Heart left ventricle (tissue), 16 donors: ENCODE results near the gene MAGEA4. TPM values are rescaled to one million over a fixed set of nuclear protein-coding genes. Genes with fewer than 3 reads are reported as not detected.
A peak's percentile ranks its signal among the peaks of the same experiment; 100 is the strongest.

Experiments
- ATAC-seq, 4 donors: fragments of 200-7000 bp; cut with Tn5 transposase; one replicate each; pipeline ENCODE4 v1.9.1; 2020 to 2022; ENCODE audit warnings: moderate library complexity in 4 of 4, mild to moderate bottlenecking in 3 of 4, moderate number of reproducible peaks in 1 of 4
- DNase-seq, 5 donors: peaks; one replicate each; pipeline ENCODE4 v3.0.0-alpha.2; 2020
- H3K27ac ChIP-seq, 12 donors: fragments of 200-600 bp; sonication (generic) in 4 of 12; one replicate each; pipeline versions ENCODE4 v1.5.0 to v1.8.0; 2016 to 2022; ENCODE audit warnings: mild to moderate bottlenecking in 2 of 12
- H3K27me3 ChIP-seq, 9 donors: fragments of 200-600 bp; sonication (generic) in 2 of 9; one replicate each; pipeline versions ENCODE4 v1.5.1 to v1.8.0; 2016 to 2022; ENCODE audit warnings: mild to moderate bottlenecking in 3 of 9
- H3K36me3 ChIP-seq, 9 donors: fragments of 200-600 bp; sonication (generic) in 2 of 9; one replicate each; pipeline versions ENCODE4 v1.5.0 to v1.8.0; 2018 to 2022; ENCODE audit warnings: mild to moderate bottlenecking in 2 of 9
- H3K4me1 ChIP-seq, 12 donors: fragments of 200-600 bp; sonication (generic) in 4 of 12; one replicate each; pipeline versions ENCODE4 v1.5.0 to v1.8.0; 2016 to 2022; ENCODE audit warnings: mild to moderate bottlenecking in 3 of 12
- H3K4me3 ChIP-seq, 12 donors: fragments of 200-600 bp; sonication (generic) in 4 of 12; one replicate each; pipeline versions ENCODE4 v1.5.0 to v1.8.0; 2017 to 2022; ENCODE audit warnings: mild to moderate bottlenecking in 9 of 12, moderate library complexity in 4 of 12
- H3K9me3 ChIP-seq, 12 donors: fragments of 200-600 bp; sonication (generic) in 4 of 12; one replicate each; pipeline versions ENCODE4 v1.5.0 to v1.8.0; 2016 to 2022; ENCODE audit warnings: mild to moderate bottlenecking in 1 of 12
- CTCF ChIP-seq, 12 donors: fragments of 200-600 bp; sonication (generic) in 4 of 12; IDR thresholded peaks; one replicate each; pipeline versions ENCODE4 v1.5.0 to v1.8.0; 2018 to 2022; ENCODE audit warnings: antibody characterized with exemption in 12 of 12, mild to moderate bottlenecking in 5 of 12
- POLR2A ChIP-seq, 2 donors: fragments of 450-650 bp; IDR thresholded peaks; one replicate each; pipeline ENCODE4 v1.6.1; 2017; ENCODE audit warnings: antibody characterized with exemption in 2 of 2, mild to moderate bottlenecking in 2 of 2, moderate library complexity in 2 of 2
- WGBS, 4 donors: extraction: QIAGEN DNeasy Blood & Tissue Kit in 2 of 4; methylation state at CpG; one replicate each; pipeline versions ENCODE4 v1.1.5 to v1.1.7; 2013 to 2018; 5-methylcytosine and 5-hydroxymethylcytosine counted together
- intact Hi-C, 10 donors: fragments of 100-400 bp; cut with DNase I; formaldehyde crosslinking; loops; one replicate each; pipeline versions ENCODE4 v1.11.1 to v1.14.2; 2022
- polyA plus RNA-seq, 2 donors: library from polyadenylated mRNA; stranded (reverse); fragments of 200-250 nt; gene quantifications; one replicate each; pipeline ENCODE4 v1.2.3, GENCODE V29; 2013
- total RNA-seq, 9 donors: library from RNA; depleted of rRNA in 2 of 9; stranded (reverse); fragments of >200 nt in 2 of 9; fragmentation: NEBNext Ultra II Directional in 3 of 9; extraction: Animal tissue kit (Norgen Biotek cat#: 25700) in 3 of 9; gene quantifications; one replicate each; pipeline versions ENCODE4 v1.1.0 to v1.2.4, GENCODE V29; 2016 to 2023
- donor health status: ischemic (EF 13 %, LVEDD 7.1; RV severe dilation, severe dysfunction).
- donor health status: healthy with polysubstance abuse.
- donor health status: DM: no; HTN: yes; CAD: no.
- donor health status: DM: no; HTN: no; CAD: no.
- donor health status: ischemic (EF 25% LVEDD 6.9; RV normal size, moderate dysfunction).
- donor health status: ischemic (EF 25% LVEDD 5.7; RV mildly dilated, moderate dysfunction).
- donor health status: healthy.
- donor health status: DM: yes; HTN: yes; CAD: no.
- donor health status: ischemic (EF 35%, LVEDD 5.7; RV mildly dilated, moderate dysfunction).
- donor health status: nonischemic (EF 11% LVEDD 7.7; RV severe dilation, severe dysfunction).
- donor health status: DM: yes; HTN: yes; CAD: no.
- donor health status: PGD.
- donor health status: ischemic (EF 29% LVEDD 5.4; RV normal size, mild dysfunction).
- donor health status: nonischemic (EF 23%, LVEDD 6.1; RV moderate dilation, normal function).

MAGEA4 gene
- total and polyA plus RNA-seq, 11 donors = not detected

GRCh38 chrX:151966236-151966635, 53.5 kb downstream of the MAGEA4 start:
- H3K36me3 ChIP-seq = peaks cover 0 to 24% (median 7%) of the 10 kb centered on the region in 9 donors
- ATAC-seq (no peak), DNase-seq (no peak)
- no peaks in the 10 kb centered on the region for H3K27me3 ChIP-seq
- no peak for TF ChIP-seq POLR2A (IDR thresholded peaks at IDR 0.05)
- no peak for TF ChIP-seq CTCF (IDR thresholded peaks at IDR 0.05)
- H3K27ac ChIP-seq = no peak overlapping the region
- H3K4me3 ChIP-seq = no peak overlapping the region
- intact Hi-C loops = no loop called here
- no peaks in the 10 kb centered on the region for H3K9me3 ChIP-seq
- peaks cover 0 to 12% (median 0%) of the 10 kb centered on the region in 12 donors for H3K4me1 ChIP-seq
- WGBS, 4 donors = 81 to 93% (median 90%) methylated on average over 6 of the region's 6 CpGs

- no peak for ATAC-seq
- H3K27ac ChIP-seq = peak overlapping the region in 4 of 12 donors; percentile 5 to 51 (median 28)
- TF ChIP-seq POLR2A (IDR thresholded peaks at IDR 0.05) = no peak
- TF ChIP-seq CTCF (IDR thresholded peaks at IDR 0.05) = no peak
- intact Hi-C loops = loop anchor here in 1 of 10 donors (10.0 kb wide), 1 partner anchor 215 kb away; no protein-coding TSS in a partner anchor
- H3K27me3 ChIP-seq = peaks cover 0 to 11% (median 0%) of the 10 kb centered on the region in 9 donors
- no peaks in the 10 kb centered on the region for H3K9me3 ChIP-seq
- peaks cover 0 to 12% (median 0%) of the 10 kb centered on the region in 12 donors for H3K4me1 ChIP-seq
- no peak for DNase-seq
- 62 to 84% (median 72%) methylated on average over 5 to 7 of the region's 7 CpGs for WGBS, 4 donors
- H3K4me3 ChIP-seq = no peak overlapping the region
- H3K36me3 ChIP-seq = peaks cover 0 to 24% (median 7%) of the 10 kb centered on the region in 9 donors
Observed at GRCh38 chrX:151970027-151970426, 57.3 kb downstream of the MAGEA4 start.

- peak in 3 of 4 donors; percentile 67 to 75 (median 71) for ATAC-seq
- peaks cover 0 to 12% (median 0%) of the 10 kb centered on the region in 12 donors for H3K4me1 ChIP-seq
- H3K9me3 ChIP-seq = no peaks in the 10 kb centered on the region
- H3K27ac ChIP-seq = peak overlapping the region in 7 of 12 donors; percentile 5 to 68 (median 39)
- intact Hi-C loops = loop anchor here in 1 of 10 donors (10.0 kb wide), 1 partner anchor 216 kb away; no protein-coding TSS in a partner anchor
- H3K4me3 ChIP-seq = peak overlapping the region in 1 of 12 donors; percentile 18
- peaks cover 0 to 24% (median 7%) of the 10 kb centered on the region in 9 donors for H3K36me3 ChIP-seq
- WGBS, 4 donors = 40 to 63% (median 53%) methylated on average over 6 of the region's 6 CpGs
- H3K27me3 ChIP-seq = peaks cover 0 to 15% (median 0%) of the 10 kb centered on the region in 9 donors
- TF ChIP-seq CTCF (IDR thresholded peaks at IDR 0.05) = no peak
- no peak for TF ChIP-seq POLR2A (IDR thresholded peaks at IDR 0.05)
- DNase-seq = peak; percentile 45 to 79 (median 69)
Observed at GRCh38 chrX:151970661-151971060, 58.0 kb downstream of the MAGEA4 start.

GRCh38 chrX:151973060-151973661, 60.5 kb downstream of the MAGEA4 start:
- intact Hi-C loops = loop anchor here in 1 of 10 donors (10.0 kb wide), 1 partner anchor 218 kb away; no protein-coding TSS in a partner anchor
- peak overlapping the region in 10 of 12 donors; percentile 46 to 86 (median 82) for H3K27ac ChIP-seq
- TF ChIP-seq POLR2A (IDR thresholded peaks at IDR 0.05) = no peak
- TF ChIP-seq CTCF (IDR thresholded peaks at IDR 0.05) = no peak
- H3K4me3 ChIP-seq = peak overlapping the region in 10 of 12 donors; percentile 39 to 78 (median 67)
- peaks cover 0 to 12% (median 0%) of the 10 kb centered on the region in 12 donors for H3K4me1 ChIP-seq
- no peak for DNase-seq
- no peak for ATAC-seq
- peaks cover 0 to 17% (median 7%) of the 10 kb centered on the region in 9 donors for H3K36me3 ChIP-seq
- peaks cover 0 to 15% (median 0%) of the 10 kb centered on the region in 9 donors for H3K27me3 ChIP-seq
- H3K9me3 ChIP-seq = no peaks in the 10 kb centered on the region
- 34 to 41% (median 39%) methylated on average over 4 of the region's 4 CpGs for WGBS, 4 donors
